Uterus (tissue), 4 donors: Measurements from ENCODE around the gene TRIO. TPM values are rescaled to one million over a fixed set of nuclear protein-coding genes. Genes with fewer than 3 reads are reported as not detected.

Source experiments
- DNase-seq, 2 donors: peaks; one replicate each; pipeline ENCODE4 v3.0.0-alpha.2; 2019 to 2020
- H3K27ac ChIP-seq, 2 donors: fragments of 200-600 bp; sonication (generic); 1 replicate in 1 of 2; 2 replicates in 1 of 2; pipeline ENCODE4 v1.5.1; 2016 to 2018
- H3K27me3 ChIP-seq, 2 donors: fragments of 200-600 bp; sonication (generic); one replicate each; pipeline ENCODE4 v1.5.1; 2018 to 2019; ENCODE audit warnings: control low read depth in 1 of 2
- H3K36me3 ChIP-seq, 2 donors: fragments of 200-600 bp; sonication (generic); one replicate each; pipeline ENCODE4 v1.5.1; 2019; ENCODE audit warnings: control low read depth in 1 of 2
- H3K4me1 ChIP-seq, 2 donors: fragments of 200-600 bp; sonication (generic); one replicate each; pipeline ENCODE4 v1.5.1; 2018 to 2019; ENCODE audit warnings: control low read depth in 1 of 2
- H3K4me3 ChIP-seq, 2 donors: fragments of 200-600 bp; sonication (generic); 1 replicate in 1 of 2; 2 replicates in 1 of 2; pipeline ENCODE4 v1.5.1; 2018 to 2019; ENCODE audit warnings: mild to moderate bottlenecking in 1 of 2
- H3K9me3 ChIP-seq, 2 donors: fragments of 200-600 bp; sonication (generic); one replicate each; pipeline ENCODE4 v1.5.1; 2019; ENCODE audit warnings: control low read depth in 1 of 2
- CTCF ChIP-seq, 4 experiments: fragments of 200-600 bp in 2 of 4; fragments of 450-650 bp in 2 of 4; sonication (generic) in 2 of 4; IDR thresholded peaks; one replicate each; pipeline ENCODE4 v1.5.1; 2016 to 2019; ENCODE audit warnings: antibody characterized with exemption in 4 of 4, mild to moderate bottlenecking in 2 of 4, moderate library complexity in 1 of 4
- POLR2A ChIP-seq, 2 donors: fragments of 450-650 bp; IDR thresholded peaks; one replicate each; pipeline ENCODE4 v1.6.1; 2016; ENCODE audit warnings: antibody characterized with exemption in 2 of 2, mild to moderate bottlenecking in 1 of 2, moderate library complexity in 1 of 2
- intact Hi-C: fragments of 100-400 bp; cut with DNase I; formaldehyde crosslinking; loops from one replicate; pipeline ENCODE4 v1.15.1; 2023; ENCODE audit warnings: low total_unique reads
- total RNA-seq, 4 donors: library from RNA; depleted of rRNA in 3 of 4; stranded (reverse); fragments of >200 nt in 3 of 4; gene quantifications; one replicate each; pipeline versions ENCODE4 v1.1.0 to v1.2.4, GENCODE V29; 2014 to 2023
- donor health status: DM: yes; HTN: yes; CAD: no.

Gene TRIO
- total RNA-seq, 4 donors from 2014 or later = 93.5 to 234 (median 207) TPM

- TF ChIP-seq CTCF (IDR thresholded peaks at IDR 0.05) = no peak
- no peak for TF ChIP-seq POLR2A (IDR thresholded peaks at IDR 0.05)
- no peak for DNase-seq
- no peaks in the 10 kb centered on the region for H3K36me3 ChIP-seq
- H3K9me3 ChIP-seq = no peaks in the 10 kb centered on the region
- no peaks in the 10 kb centered on the region for H3K27me3 ChIP-seq
- H3K27ac ChIP-seq = no peak overlapping the region
- H3K4me1 ChIP-seq = no peaks in the 10 kb centered on the region
- intact Hi-C loops = no loop called here
- no peak overlapping the region for H3K4me3 ChIP-seq
Measured at GRCh38 chr5:14226554-14226953, 83.4 kb downstream of the TRIO start.

- TF ChIP-seq CTCF (IDR thresholded peaks at IDR 0.05) (no peak), POLR2A (IDR thresholded peaks at IDR 0.05) (no peak)
- no peaks in the 10 kb centered on the region for H3K27me3 ChIP-seq
- H3K9me3 ChIP-seq = no peaks in the 10 kb centered on the region
- H3K27ac ChIP-seq = no peak overlapping the region
- intact Hi-C loops = no loop called here
- no peaks in the 10 kb centered on the region for H3K36me3 ChIP-seq
- H3K4me3 ChIP-seq = no peak overlapping the region
- H3K4me1 ChIP-seq = no peaks in the 10 kb centered on the region
- no peak for DNase-seq
Measured at GRCh38 chr5:14226992-14227391, 83.8 kb downstream of the TRIO start.

DNA sequence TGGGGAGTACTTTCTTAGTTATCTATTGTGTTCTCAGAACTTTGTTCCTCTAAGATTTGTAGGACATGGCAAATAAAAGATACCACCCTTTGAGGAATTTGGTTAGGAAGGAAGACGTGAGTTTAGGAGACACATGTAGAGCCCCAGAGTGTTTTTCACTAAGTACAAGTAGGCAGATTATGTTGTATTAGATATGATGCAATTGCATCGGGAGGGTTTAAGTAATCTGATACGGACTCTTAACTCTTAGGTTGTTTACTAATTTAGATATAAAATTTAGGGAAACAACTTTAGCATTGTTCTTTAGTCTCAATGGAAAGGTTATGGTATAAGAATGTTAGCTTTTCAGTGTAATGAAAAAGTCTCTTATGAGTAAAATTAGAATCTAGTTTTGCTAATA lies 84.4 kb downstream of the TRIO start:
- no peak for TF ChIP-seq POLR2A (IDR thresholded peaks at IDR 0.05)
- TF ChIP-seq CTCF (IDR thresholded peaks at IDR 0.05) = no peak
- H3K36me3 ChIP-seq = no peaks in the 10 kb centered on the region
- H3K4me3 ChIP-seq = no peak overlapping the region
- H3K27ac ChIP-seq = no peak overlapping the region
- no peaks in the 10 kb centered on the region for H3K27me3 ChIP-seq
- H3K9me3 ChIP-seq = no peaks in the 10 kb centered on the region
- intact Hi-C loops = no loop called here
- no peaks in the 10 kb centered on the region for H3K4me1 ChIP-seq
- DNase-seq = no peak

DNA sequence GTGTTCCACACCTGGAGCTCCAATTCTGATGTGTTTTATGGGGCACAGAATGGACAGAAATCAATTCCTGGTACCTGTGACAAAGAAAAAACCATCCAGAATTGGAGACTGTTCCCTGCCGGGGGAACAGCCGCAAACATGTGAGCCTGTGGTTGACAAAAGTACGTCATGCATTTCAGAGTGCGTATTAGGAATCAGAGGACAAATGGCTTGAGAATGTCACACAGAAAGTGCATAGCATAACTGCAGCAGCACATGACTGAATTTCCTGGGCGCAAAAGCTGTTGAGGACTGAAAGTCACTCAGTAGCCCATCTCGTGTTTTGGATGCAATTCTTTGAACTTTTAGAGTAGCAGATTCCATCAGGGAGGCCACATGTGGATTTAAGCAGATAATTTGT lies 85.1 kb downstream of the TRIO start:
- no peak for DNase-seq
- Histone ChIP-seq H3K36me3 (no peaks in the 10 kb centered on the region), H3K9me3 (no peaks in the 10 kb centered on the region), H3K27me3 (no peaks in the 10 kb centered on the region), H3K4me1 (no peaks in the 10 kb centered on the region), H3K4me3 (no peak overlapping the region), H3K27ac (no peak overlapping the region)
- no peak for TF ChIP-seq CTCF (IDR thresholded peaks at IDR 0.05)
- no peak for TF ChIP-seq POLR2A (IDR thresholded peaks at IDR 0.05)
- intact Hi-C loops = no loop called here

DNA sequence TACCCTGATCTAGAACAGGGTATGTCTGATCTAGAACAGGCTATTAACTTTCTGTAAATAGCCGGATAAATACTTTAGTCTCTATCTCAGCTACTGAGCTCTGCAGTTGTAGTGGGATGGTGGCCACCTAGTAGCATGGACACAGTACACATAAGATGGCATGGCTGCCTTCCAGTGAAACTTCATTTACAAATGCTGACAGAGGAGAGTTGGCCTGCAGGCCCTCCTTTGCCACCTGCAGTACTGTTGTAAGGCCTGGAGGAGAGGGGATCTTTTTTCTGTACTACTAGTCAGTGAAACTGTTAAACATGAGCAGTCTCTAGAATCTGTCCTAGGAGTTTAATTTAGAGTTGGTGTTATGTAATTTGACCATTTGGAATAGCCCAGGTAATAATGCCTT lies 86.0 kb downstream of the TRIO start:
- no peaks in the 10 kb centered on the region for H3K27me3 ChIP-seq
- no peaks in the 10 kb centered on the region for H3K4me1 ChIP-seq
- H3K36me3 ChIP-seq = no peaks in the 10 kb centered on the region
- H3K27ac ChIP-seq = no peak overlapping the region
- no peak for DNase-seq
- TF ChIP-seq POLR2A (IDR thresholded peaks at IDR 0.05) (no peak), CTCF (IDR thresholded peaks at IDR 0.05) (no peak)
- no peaks in the 10 kb centered on the region for H3K9me3 ChIP-seq
- intact Hi-C loops = no loop called here
- no peak overlapping the region for H3K4me3 ChIP-seq
